ENCODE results near the gene GRIP1.

DNA sequence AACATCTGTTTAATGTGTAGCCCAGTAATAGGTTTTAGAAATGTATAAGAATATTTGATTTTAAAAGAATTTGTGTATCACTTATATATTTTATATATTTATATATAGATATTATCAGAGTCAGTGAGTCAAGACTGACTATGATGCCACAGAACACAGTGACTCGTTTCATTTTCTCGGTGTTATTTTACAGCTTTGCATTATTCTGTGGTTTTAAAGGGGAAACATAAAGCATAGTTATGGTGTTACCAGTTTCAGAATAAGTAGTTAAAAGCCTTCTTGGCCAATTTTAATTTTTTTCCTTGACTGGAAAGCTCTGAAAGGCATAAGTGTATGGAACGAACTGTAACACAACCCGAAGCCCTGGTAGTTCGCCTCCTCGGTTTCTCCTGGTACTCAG lies 91.0 kb downstream of the GRIP1 start:
- TF ChIP-seq, protein P1, sequence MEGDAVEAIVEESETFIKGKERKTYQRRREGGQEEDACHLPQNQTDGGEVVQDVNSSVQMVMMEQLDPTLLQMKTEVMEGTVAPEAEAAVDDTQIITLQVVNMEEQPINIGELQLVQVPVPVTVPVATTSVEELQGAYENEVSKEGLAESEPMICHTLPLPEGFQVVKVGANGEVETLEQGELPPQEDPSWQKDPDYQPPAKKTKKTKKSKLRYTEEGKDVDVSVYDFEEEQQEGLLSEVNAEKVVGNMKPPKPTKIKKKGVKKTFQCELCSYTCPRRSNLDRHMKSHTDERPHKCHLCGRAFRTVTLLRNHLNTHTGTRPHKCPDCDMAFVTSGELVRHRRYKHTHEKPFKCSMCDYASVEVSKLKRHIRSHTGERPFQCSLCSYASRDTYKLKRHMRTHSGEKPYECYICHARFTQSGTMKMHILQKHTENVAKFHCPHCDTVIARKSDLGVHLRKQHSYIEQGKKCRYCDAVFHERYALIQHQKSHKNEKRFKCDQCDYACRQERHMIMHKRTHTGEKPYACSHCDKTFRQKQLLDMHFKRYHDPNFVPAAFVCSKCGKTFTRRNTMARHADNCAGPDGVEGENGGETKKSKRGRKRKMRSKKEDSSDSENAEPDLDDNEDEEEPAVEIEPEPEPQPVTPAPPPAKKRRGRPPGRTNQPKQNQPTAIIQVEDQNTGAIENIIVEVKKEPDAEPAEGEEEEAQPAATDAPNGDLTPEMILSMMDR (IDR thresholded peaks at IDR 0.05): no peak
- TF ChIP-seq POLR2A (IDR thresholded peaks at IDR 0.05) (no peak), POLR2AphosphoS5 (IDR thresholded peaks at IDR 0.05) (no peak)

All from prostate gland (tissue), 2 donors.